ENCODE results near the gene IKZF1.

Gene IKZF1

GRCh38 chr7:50292165-50292757, 12.3 kb upstream of the IKZF1 start:
- Histone ChIP-seq H3K4me3 (ENCODE audit: low read length in 2 of 2) (no peak overlapping the region), H2BK15ac (ENCODE audit: low read length) (no peak overlapping the region), H3K79me1 (ENCODE audit: low read depth, low read length) (no peaks in the 10 kb centered on the region), H2BK120ac (ENCODE audit: low read depth, low read length) (no peak overlapping the region), H2AFZ (ENCODE audit: low read length) (no peak overlapping the region), H3K27me3 (ENCODE audit: control insufficient read depth in 3 of 3, insufficient read depth in 3 of 3, low read depth in 1 of 3, low read length in 3 of 3) (no peaks in the 10 kb centered on the region), H2BK12ac (ENCODE audit: low read length) (no peak overlapping the region), H3K23ac (ENCODE audit: low read depth, low read length, poor library complexity) (no peak overlapping the region), H3K18ac (ENCODE audit: low read length) (no peak overlapping the region), H3K4me2 (ENCODE audit: insufficient read depth, low read length, poor library complexity, severe bottlenecking) (no peak overlapping the region), H3K4me1 (ENCODE audit: control insufficient read depth in 2 of 2, insufficient read depth in 1 of 2, low read depth in 1 of 2, low read length in 2 of 2) (no peaks in the 10 kb centered on the region), H3K27ac (replicated peaks; ENCODE audit: low read length) (no peak overlapping the region), H4K91ac (ENCODE audit: low read depth, low read length, poor library complexity) (no peak overlapping the region), H2BK5ac (ENCODE audit: low read length) (no peak overlapping the region), H3K14ac (ENCODE audit: low read length) (no peak overlapping the region), H2AK5ac (ENCODE audit: low read depth, low read length) (no peak overlapping the region), H3K36me3 (replicated peaks in 1 of 2; ENCODE audit: control insufficient read depth in 2 of 2, insufficient read depth in 2 of 2, low read length in 2 of 2) (no peaks in the 10 kb centered on the region), H4K8ac (ENCODE audit: low read depth, low read length) (no peak overlapping the region), H3K9me3 (replicated peaks in 1 of 2; ENCODE audit: control insufficient read depth in 2 of 2, insufficient read depth in 1 of 2, low read depth in 1 of 2, low read length in 2 of 2) (no peaks in the 10 kb centered on the region), H3K9ac (ENCODE audit: low read depth, low read length, poor library complexity) (no peak overlapping the region), H3K4ac (ENCODE audit: low read length) (no peak overlapping the region)
- DNase-seq (ENCODE audit: low spot score): no peak

DNA sequence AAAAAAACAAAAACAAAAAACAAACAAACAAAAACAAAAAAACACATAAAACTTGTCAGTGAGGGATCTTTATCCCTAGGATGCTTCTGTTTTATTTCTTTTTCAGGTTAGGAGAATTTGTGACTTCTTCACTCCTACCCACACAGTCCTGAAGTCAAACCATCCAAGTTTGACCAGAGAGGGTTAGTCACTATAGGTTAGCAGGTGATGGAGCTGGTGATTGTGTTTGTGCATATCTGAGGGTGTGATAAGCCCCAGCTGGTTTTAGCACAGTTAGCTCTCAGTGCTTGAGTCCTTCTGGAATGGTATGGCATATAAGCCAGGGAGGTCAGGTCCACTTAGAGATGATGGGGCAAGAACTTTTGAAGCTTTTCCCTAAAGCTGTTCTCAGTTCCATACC, 11.8 kb upstream of the IKZF1 start:
- H3K27ac ChIP-seq (replicated peaks; ENCODE audit: low read length): no peak overlapping the region
- no peak overlapping the region for H3K23ac ChIP-seq (ENCODE audit: low read depth, low read length, poor library complexity)
- H4K8ac ChIP-seq (ENCODE audit: low read depth, low read length): no peak overlapping the region
- DNase-seq (ENCODE audit: low spot score): no peak
- H2BK15ac ChIP-seq (ENCODE audit: low read length): no peak overlapping the region
- H3K79me1 ChIP-seq (ENCODE audit: low read depth, low read length): no peaks in the 10 kb centered on the region
- no peak overlapping the region for H3K4me3 ChIP-seq (ENCODE audit: low read length in 2 of 2)
- no peak overlapping the region for H2BK120ac ChIP-seq (ENCODE audit: low read depth, low read length)
- no peak overlapping the region for H3K9ac ChIP-seq (ENCODE audit: low read depth, low read length, poor library complexity)
- no peak overlapping the region for H3K4ac ChIP-seq (ENCODE audit: low read length)
- H3K14ac ChIP-seq (ENCODE audit: low read length): no peak overlapping the region
- H2AK5ac ChIP-seq (ENCODE audit: low read depth, low read length): no peak overlapping the region
- no peak overlapping the region for H3K18ac ChIP-seq (ENCODE audit: low read length)
- H3K27me3 ChIP-seq (ENCODE audit: control insufficient read depth in 3 of 3, insufficient read depth in 3 of 3, low read depth in 1 of 3, low read length in 3 of 3): no peaks in the 10 kb centered on the region
- no peaks in the 10 kb centered on the region for H3K36me3 ChIP-seq (replicated peaks in 1 of 2; ENCODE audit: control insufficient read depth in 2 of 2, insufficient read depth in 2 of 2, low read length in 2 of 2)
- no peaks in the 10 kb centered on the region for H3K4me1 ChIP-seq (ENCODE audit: control insufficient read depth in 2 of 2, insufficient read depth in 1 of 2, low read depth in 1 of 2, low read length in 2 of 2)
- no peak overlapping the region for H4K91ac ChIP-seq (ENCODE audit: low read depth, low read length, poor library complexity)
- no peak overlapping the region for H2AFZ ChIP-seq (ENCODE audit: low read length)
- no peak overlapping the region for H3K4me2 ChIP-seq (ENCODE audit: insufficient read depth, low read length, poor library complexity, severe bottlenecking)
- no peak overlapping the region for H2BK5ac ChIP-seq (ENCODE audit: low read length)
- no peaks in the 10 kb centered on the region for H3K9me3 ChIP-seq (replicated peaks in 1 of 2; ENCODE audit: control insufficient read depth in 2 of 2, insufficient read depth in 1 of 2, low read depth in 1 of 2, low read length in 2 of 2)
- no peak overlapping the region for H2BK12ac ChIP-seq (ENCODE audit: low read length)

DNA sequence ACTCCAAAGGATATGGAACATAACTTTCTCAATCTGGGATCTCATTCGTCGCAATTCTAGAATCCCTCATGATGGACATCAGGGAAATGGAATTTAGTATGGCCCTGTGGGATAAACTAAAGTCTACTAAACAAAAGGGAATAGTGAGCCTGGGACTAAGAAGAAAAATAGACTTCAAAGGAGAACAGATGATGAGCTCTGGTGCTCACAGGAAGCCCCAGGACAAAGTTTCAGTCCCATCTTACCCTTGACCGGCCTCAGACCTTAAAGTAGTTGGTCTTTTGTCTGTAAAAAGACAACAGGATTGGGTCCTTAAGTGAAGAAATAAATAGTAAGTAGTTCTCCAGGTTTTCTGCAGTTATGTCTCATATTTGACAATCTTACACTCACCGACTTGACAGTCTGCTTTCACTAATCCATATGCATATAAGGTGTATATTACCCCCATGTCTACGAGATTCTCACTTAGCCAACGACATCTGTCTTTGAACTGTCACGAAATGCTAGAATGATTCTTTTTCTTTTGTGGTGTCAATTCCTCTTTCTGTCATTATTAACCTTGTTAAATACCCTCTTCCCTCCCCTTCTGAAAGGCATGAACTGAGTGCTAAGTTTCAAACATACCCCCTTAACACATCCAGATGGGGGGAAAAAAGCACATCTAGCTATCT, 10.9 kb upstream of the IKZF1 start:
- H2BK12ac ChIP-seq (ENCODE audit: low read length): no peak overlapping the region
- no peak overlapping the region for H3K27ac ChIP-seq (replicated peaks; ENCODE audit: low read length)
- H2BK120ac ChIP-seq (ENCODE audit: low read depth, low read length): no peak overlapping the region
- no peaks in the 10 kb centered on the region for H3K27me3 ChIP-seq (ENCODE audit: control insufficient read depth in 3 of 3, insufficient read depth in 3 of 3, low read depth in 1 of 3, low read length in 3 of 3)
- no peak overlapping the region for H4K91ac ChIP-seq (ENCODE audit: low read depth, low read length, poor library complexity)
- no peak overlapping the region for H3K23ac ChIP-seq (ENCODE audit: low read depth, low read length, poor library complexity)
- no peak overlapping the region for H2AFZ ChIP-seq (ENCODE audit: low read length)
- no peak overlapping the region for H3K9ac ChIP-seq (ENCODE audit: low read depth, low read length, poor library complexity)
- H2BK5ac ChIP-seq (ENCODE audit: low read length): no peak overlapping the region
- H2AK5ac ChIP-seq (ENCODE audit: low read depth, low read length): no peak overlapping the region
- H3K4me1 ChIP-seq (ENCODE audit: control insufficient read depth in 2 of 2, insufficient read depth in 1 of 2, low read depth in 1 of 2, low read length in 2 of 2): no peaks in the 10 kb centered on the region
- no peak for DNase-seq (ENCODE audit: low spot score)
- H3K14ac ChIP-seq (ENCODE audit: low read length): no peak overlapping the region
- no peaks in the 10 kb centered on the region for H3K9me3 ChIP-seq (replicated peaks in 1 of 2; ENCODE audit: control insufficient read depth in 2 of 2, insufficient read depth in 1 of 2, low read depth in 1 of 2, low read length in 2 of 2)
- no peak overlapping the region for H2BK15ac ChIP-seq (ENCODE audit: low read length)
- H3K4me3 ChIP-seq (ENCODE audit: low read length in 2 of 2): no peak overlapping the region
- no CpG with 5 or more reads among the region's 7 CpGs for WGBS, 2 donors (ENCODE audit: extremely low coverage in 2 of 2, insufficient read length in 2 of 2, insufficient replicate concordance in 1 of 2)
- H3K79me1 ChIP-seq (ENCODE audit: low read depth, low read length): no peaks in the 10 kb centered on the region
- no peak overlapping the region for H4K8ac ChIP-seq (ENCODE audit: low read depth, low read length)
- no peak overlapping the region for H3K4ac ChIP-seq (ENCODE audit: low read length)
- H3K36me3 ChIP-seq (replicated peaks in 1 of 2; ENCODE audit: control insufficient read depth in 2 of 2, insufficient read depth in 2 of 2, low read length in 2 of 2): no peaks in the 10 kb centered on the region
- no peak overlapping the region for H3K4me2 ChIP-seq (ENCODE audit: insufficient read depth, low read length, poor library complexity, severe bottlenecking)
- no peak overlapping the region for H3K18ac ChIP-seq (ENCODE audit: low read length)

DNA sequence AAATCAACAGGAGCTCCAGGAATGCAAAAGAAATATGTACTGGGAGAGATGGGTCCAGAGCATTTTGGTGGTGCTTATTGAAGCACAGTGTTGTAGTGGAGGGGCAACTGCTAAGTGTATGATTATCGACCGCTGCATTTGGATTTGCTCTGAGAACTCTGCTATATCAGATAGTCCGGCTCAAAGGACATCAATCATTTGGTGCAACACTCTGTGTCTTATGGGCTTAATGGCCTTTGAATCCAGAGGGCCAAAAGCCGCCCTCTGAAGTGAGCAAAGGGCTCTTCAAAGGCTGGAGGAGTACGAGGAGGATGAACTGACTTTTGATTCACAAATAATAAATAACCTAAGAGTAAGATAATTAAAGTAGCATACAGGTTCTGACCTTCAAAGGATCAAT, 9.4 kb upstream of the IKZF1 start:
- DNase-seq (ENCODE audit: low spot score): no peak
- Histone ChIP-seq H2BK15ac (ENCODE audit: low read length) (no peak overlapping the region), H3K4me2 (ENCODE audit: insufficient read depth, low read length, poor library complexity, severe bottlenecking) (no peak overlapping the region), H3K4me3 (ENCODE audit: low read length in 2 of 2) (no peak overlapping the region), H3K36me3 (replicated peaks in 1 of 2; ENCODE audit: control insufficient read depth in 2 of 2, insufficient read depth in 2 of 2, low read length in 2 of 2) (no peaks in the 10 kb centered on the region), H3K23ac (ENCODE audit: low read depth, low read length, poor library complexity) (no peak overlapping the region), H2BK12ac (ENCODE audit: low read length) (no peak overlapping the region), H3K18ac (ENCODE audit: low read length) (no peak overlapping the region), H4K91ac (ENCODE audit: low read depth, low read length, poor library complexity) (no peak overlapping the region), H3K14ac (ENCODE audit: low read length) (no peak overlapping the region), H2BK5ac (ENCODE audit: low read length) (no peak overlapping the region), H3K9me3 (replicated peaks in 1 of 2; ENCODE audit: control insufficient read depth in 2 of 2, insufficient read depth in 1 of 2, low read depth in 1 of 2, low read length in 2 of 2) (no peaks in the 10 kb centered on the region), H3K9ac (ENCODE audit: low read depth, low read length, poor library complexity) (no peak overlapping the region), H3K4me1 (ENCODE audit: control insufficient read depth in 2 of 2, insufficient read depth in 1 of 2, low read depth in 1 of 2, low read length in 2 of 2) (no peaks in the 10 kb centered on the region), H4K8ac (ENCODE audit: low read depth, low read length) (no peak overlapping the region), H3K27ac (replicated peaks; ENCODE audit: low read length) (no peak overlapping the region), H3K4ac (ENCODE audit: low read length) (no peak overlapping the region), H3K79me1 (ENCODE audit: low read depth, low read length) (no peaks in the 10 kb centered on the region), H2BK120ac (ENCODE audit: low read depth, low read length) (no peak overlapping the region), H3K27me3 (ENCODE audit: control insufficient read depth in 3 of 3, insufficient read depth in 3 of 3, low read depth in 1 of 3, low read length in 3 of 3) (peaks cover 0 to 3% (median 0%) of the 10 kb centered on the region in 3 experiments), H2AK5ac (ENCODE audit: low read depth, low read length) (no peak overlapping the region), H2AFZ (ENCODE audit: low read length) (no peak overlapping the region)
- WGBS, 2 donors (ENCODE audit: extremely low coverage in 2 of 2, insufficient read length in 2 of 2, insufficient replicate concordance in 1 of 2): no CpG with 5 or more reads among the region's 5 CpGs
